Loucy (cell line): ENCODE measurements around the gene CRIP2.

Source experiments
- H2AFZ ChIP-seq: fragments of 200-600 bp; sonication (generic); 2 replicates; pipeline ENCODE4 v1.6.0; 2016; ENCODE audit warnings: antibody characterized with exemption, mild to moderate bottlenecking, low read length, moderate library complexity
- H3F3A ChIP-seq: fragments of 200-600 bp; 2 replicates; pipeline ENCODE4 v1.6.0; 2016; ENCODE audit warnings: antibody characterized with exemption, low read depth, mild to moderate bottlenecking
- H3K27me3 ChIP-seq: fragments of 200-600 bp; sonication (generic); 2 replicates; pipeline ENCODE4 v1.6.1; 2014; ENCODE audit warnings: low read length, mild to moderate bottlenecking; ENCODE audit not compliant: insufficient read depth, poor library complexity, severe bottlenecking
- H3K36me3 ChIP-seq: fragments of 200-600 bp; sonication (generic); 2 replicates; pipeline ENCODE4 v1.6.1; 2016; ENCODE audit warnings: low read length; ENCODE audit not compliant: insufficient read depth
- H3K4me1 ChIP-seq: fragments of 200-600 bp; sonication (generic); 2 replicates; pipeline ENCODE4 v1.5.1; 2014; ENCODE audit warnings: low read length, mild to moderate bottlenecking; ENCODE audit not compliant: insufficient read depth, poor library complexity, severe bottlenecking
- H3K4me2 ChIP-seq: fragments of 200-600 bp; sonication (generic); 2 replicates; pipeline ENCODE4 v1.6.0; 2014; ENCODE audit warnings: antibody characterized with exemption, low read length, low read depth, mild to moderate bottlenecking; ENCODE audit not compliant: poor library complexity, severe bottlenecking
- H3K4me3 ChIP-seq: fragments of 200-600 bp; sonication (generic); 2 replicates; pipeline ENCODE4 v1.5.1; 2014; ENCODE audit warnings: low read length, mild to moderate bottlenecking, mixed read lengths; ENCODE audit not compliant: poor library complexity, severe bottlenecking
- H3K79me2 ChIP-seq: fragments of 200-600 bp; sonication (generic); 2 replicates; pipeline ENCODE4 v1.6.1; 2014; ENCODE audit warnings: low read length; ENCODE audit not compliant: insufficient read depth
- H3K9ac ChIP-seq: fragments of 200-600 bp; sonication (generic); 2 replicates; pipeline ENCODE4 v1.6.0; 2014; ENCODE audit warnings: mild to moderate bottlenecking, low read depth, low read length, moderate library complexity; ENCODE audit not compliant: poor library complexity, severe bottlenecking
- H3K9me2 ChIP-seq: fragments of 200-600 bp; sonication (generic); replicated peaks from 2 replicates; pipeline ENCODE4 v1.6.1; 2016; ENCODE audit warnings: low read depth, low read length, mixed read lengths
- H3K9me3 ChIP-seq: fragments of 200-600 bp; sonication (generic); 2 replicates; pipeline ENCODE4 v1.6.1; 2014; ENCODE audit warnings: mild to moderate bottlenecking, antibody characterized with exemption, low read length, low read depth; ENCODE audit not compliant: insufficient read depth
- H4K20me1 ChIP-seq: fragments of 200-600 bp; sonication (generic); 2 replicates; pipeline ENCODE4 v1.6.0; 2014; ENCODE audit warnings: antibody characterized with exemption, low read length, mild to moderate bottlenecking; ENCODE audit not compliant: insufficient read depth, poor library complexity, severe bottlenecking
- EZH2phosphoT487 ChIP-seq: fragments of 200-600 bp; IDR thresholded peaks from 2 replicates; pipeline ENCODE4 v1.6.1; 2018; ENCODE audit warnings: antibody characterized with exemption, mild to moderate bottlenecking, moderate library complexity, borderline replicate concordance
- TF ChIP-seq, protein P1 (sequence below): fragments of 200-600 bp; sonication (generic); conservative IDR thresholded peaks from 2 replicates; pipeline ENCODE4 v1.5.1; 2014; ENCODE audit warnings: mild to moderate bottlenecking, antibody characterized with exemption, low read length

CRIP2 gene

DNA sequence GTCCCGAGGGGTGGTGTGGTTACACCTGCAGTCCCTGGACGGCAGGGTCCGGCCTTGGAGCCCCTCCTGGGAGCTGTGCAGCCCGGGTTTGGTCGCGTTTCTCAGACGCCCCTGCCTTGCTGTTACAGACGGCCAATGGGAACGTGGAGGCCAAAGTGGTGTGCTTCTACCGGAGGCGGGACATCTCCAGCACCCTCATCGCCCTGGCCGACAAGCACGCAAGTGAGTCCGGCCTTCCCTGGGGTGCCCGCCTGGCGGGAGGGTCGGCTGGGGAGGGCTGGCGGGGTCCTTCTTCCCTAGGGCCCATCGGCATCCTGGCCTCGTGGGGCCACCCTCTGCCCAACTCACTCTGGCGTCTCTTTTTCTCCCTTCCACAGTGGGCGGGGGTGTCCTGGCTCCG is 29.3 kb upstream of the CRIP2 start:
- H3K4me1 ChIP-seq = no peaks in the 10 kb centered on the region
- no peak overlapping the region for H3K9ac ChIP-seq
- H3K9me3 ChIP-seq = no peaks in the 10 kb centered on the region
- H3K79me2 ChIP-seq = peaks cover 21% of the 10 kb centered on the region; the same call in 1 of the 2 replicates
- no peak overlapping the region for H3K4me3 ChIP-seq
- H3F3A ChIP-seq = no peaks in the 10 kb centered on the region
- TF ChIP-seq, protein P1, sequence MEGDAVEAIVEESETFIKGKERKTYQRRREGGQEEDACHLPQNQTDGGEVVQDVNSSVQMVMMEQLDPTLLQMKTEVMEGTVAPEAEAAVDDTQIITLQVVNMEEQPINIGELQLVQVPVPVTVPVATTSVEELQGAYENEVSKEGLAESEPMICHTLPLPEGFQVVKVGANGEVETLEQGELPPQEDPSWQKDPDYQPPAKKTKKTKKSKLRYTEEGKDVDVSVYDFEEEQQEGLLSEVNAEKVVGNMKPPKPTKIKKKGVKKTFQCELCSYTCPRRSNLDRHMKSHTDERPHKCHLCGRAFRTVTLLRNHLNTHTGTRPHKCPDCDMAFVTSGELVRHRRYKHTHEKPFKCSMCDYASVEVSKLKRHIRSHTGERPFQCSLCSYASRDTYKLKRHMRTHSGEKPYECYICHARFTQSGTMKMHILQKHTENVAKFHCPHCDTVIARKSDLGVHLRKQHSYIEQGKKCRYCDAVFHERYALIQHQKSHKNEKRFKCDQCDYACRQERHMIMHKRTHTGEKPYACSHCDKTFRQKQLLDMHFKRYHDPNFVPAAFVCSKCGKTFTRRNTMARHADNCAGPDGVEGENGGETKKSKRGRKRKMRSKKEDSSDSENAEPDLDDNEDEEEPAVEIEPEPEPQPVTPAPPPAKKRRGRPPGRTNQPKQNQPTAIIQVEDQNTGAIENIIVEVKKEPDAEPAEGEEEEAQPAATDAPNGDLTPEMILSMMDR = no peak
- TF ChIP-seq EZH2phosphoT487 = no peak
- H3K9me2 ChIP-seq = no peaks in the 10 kb centered on the region
- H3K27me3 ChIP-seq = no peaks in the 10 kb centered on the region
- no peak overlapping the region for H3K4me2 ChIP-seq
- no peak overlapping the region for H2AFZ ChIP-seq
- peaks cover 38% of the 10 kb centered on the region; the same call in 1 of the 2 replicates for H3K36me3 ChIP-seq
- H4K20me1 ChIP-seq = peaks cover 27% of the 10 kb centered on the region

DNA sequence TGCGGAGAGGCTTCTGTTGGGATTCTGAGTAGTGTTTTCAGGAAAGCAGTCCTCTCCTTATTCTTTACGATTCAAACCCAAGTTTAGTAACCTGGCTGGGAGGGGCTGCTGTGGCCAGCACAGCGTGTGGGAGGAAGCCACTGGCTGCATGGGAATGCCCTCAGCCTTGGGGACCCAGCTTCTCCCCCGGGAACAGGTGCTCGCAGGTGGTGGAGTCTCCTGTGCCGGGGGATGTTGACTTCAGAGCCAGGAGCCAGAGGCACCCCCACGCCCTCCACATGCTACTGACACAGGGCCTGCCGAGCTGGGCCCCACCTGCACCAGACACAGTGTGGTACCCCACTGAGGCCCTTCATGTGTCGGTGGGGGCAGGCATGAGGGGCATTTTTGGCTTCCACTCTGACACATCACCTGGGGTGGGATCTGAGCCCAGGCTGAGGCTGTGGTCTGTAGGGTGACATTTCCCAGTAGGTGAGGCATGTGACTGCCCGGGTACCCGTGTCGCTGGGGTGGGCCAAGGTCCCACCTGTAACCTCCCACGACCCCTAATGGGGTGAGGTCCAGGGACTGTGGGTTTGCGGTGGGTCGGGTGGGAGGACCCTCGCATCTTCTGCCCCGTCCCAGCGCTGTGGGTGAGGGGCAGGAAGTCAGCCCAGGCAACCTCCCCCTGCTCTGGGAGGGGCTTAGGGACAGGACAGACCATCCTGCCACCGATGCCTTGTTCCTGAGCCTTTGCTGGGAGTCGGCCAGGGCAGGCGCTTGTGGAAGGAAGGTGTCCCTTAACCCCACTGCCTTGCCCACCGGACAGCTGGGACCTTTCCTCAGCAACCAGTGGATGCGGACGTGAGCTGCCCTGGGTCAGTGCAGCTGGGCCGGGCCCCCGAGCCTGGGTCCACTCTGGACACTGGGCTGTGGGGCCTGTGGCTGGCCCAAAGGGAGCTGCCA is 28.4 kb upstream of the CRIP2 start:
- H3K36me3 ChIP-seq = peaks cover 38% of the 10 kb centered on the region; the same call in 1 of the 2 replicates
- TF ChIP-seq EZH2phosphoT487 = no peak
- TF ChIP-seq, protein P1 = no peak
- H3K4me2 ChIP-seq = no peak overlapping the region

DNA sequence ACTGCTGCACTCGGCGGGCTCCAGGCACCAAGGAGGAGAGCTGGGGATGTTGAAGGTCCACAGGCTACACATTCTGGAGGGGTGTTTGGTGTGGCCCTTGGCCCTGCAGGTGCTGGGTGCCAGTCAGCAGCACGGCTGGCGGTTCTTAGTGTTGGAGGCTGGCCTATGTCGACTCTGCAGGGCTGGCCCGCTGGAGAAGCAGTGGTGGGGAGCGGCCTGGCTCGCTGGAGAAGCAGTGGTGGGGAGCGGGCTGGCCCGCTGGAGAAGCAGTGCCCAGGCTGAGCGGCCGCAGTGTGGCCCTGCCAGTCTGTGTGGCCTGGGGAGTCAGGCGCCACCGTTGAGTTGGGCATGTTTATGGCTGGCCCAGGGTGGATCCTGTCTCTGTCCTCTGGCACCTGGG is 27.6 kb upstream of the CRIP2 start:
- H3K9me3 ChIP-seq = no peaks in the 10 kb centered on the region
- no peak for TF ChIP-seq EZH2phosphoT487
- TF ChIP-seq, protein P1 = no peak
- H3K4me3 ChIP-seq = no peak overlapping the region
- H4K20me1 ChIP-seq = peaks cover 23% of the 10 kb centered on the region
- no peaks in the 10 kb centered on the region for H3K9me2 ChIP-seq
- no peak overlapping the region for H3K9ac ChIP-seq
- H3K27me3 ChIP-seq = no peaks in the 10 kb centered on the region
- peaks cover 40% of the 10 kb centered on the region; the same call in 1 of the 2 replicates for H3K36me3 ChIP-seq
- no peak overlapping the region for H3K4me2 ChIP-seq
- H3K4me1 ChIP-seq = no peaks in the 10 kb centered on the region
- no peak overlapping the region for H2AFZ ChIP-seq
- H3K79me2 ChIP-seq = peaks cover 16% of the 10 kb centered on the region; the same call in 1 of the 2 replicates
- no peaks in the 10 kb centered on the region for H3F3A ChIP-seq

More for the DNA sequence above, 28.4 kb upstream of the CRIP2 start:
- Histone ChIP-seq H3K9me2 (no peaks in the 10 kb centered on the region), H4K20me1 (peaks cover 23% of the 10 kb centered on the region), H3F3A (no peaks in the 10 kb centered on the region), H3K9me3 (no peaks in the 10 kb centered on the region), H3K4me3 (no peak overlapping the region), H3K79me2 (peaks cover 16% of the 10 kb centered on the region; the same call in 1 of the 2 replicates), H3K4me1 (no peaks in the 10 kb centered on the region), H3K27me3 (no peaks in the 10 kb centered on the region), H3K9ac (no peak overlapping the region), H2AFZ (no peak overlapping the region)
